Testis (tissue), 3 donors: ENCODE measurements around the gene ARHGEF10L. TPM values are rescaled to one million over a fixed set of nuclear protein-coding genes. Genes with fewer than 3 reads are reported as not detected.

ENCODE experiments used
- DNase-seq: peaks from one replicate; pipeline ENCODE4 v3.0.0-alpha.2; 2019
- H3K27ac ChIP-seq, 2 donors: fragments of 200-600 bp; sonication (generic); one replicate each; pipeline ENCODE4 v1.5.1; 2019
- H3K27me3 ChIP-seq: fragments of 200-600 bp; sonication (generic); one replicate; pipeline ENCODE4 v1.5.1; 2019
- H3K36me3 ChIP-seq: fragments of 200-600 bp; sonication (generic); one replicate; pipeline ENCODE4 v1.5.1; 2017; ENCODE audit warnings: low read depth; ENCODE audit errors: missing control alignments
- H3K4me1 ChIP-seq: fragments of 200-600 bp; sonication (generic); one replicate; pipeline ENCODE4 v1.5.1; 2019
- H3K4me3 ChIP-seq, 2 donors: fragments of 200-600 bp; sonication (generic); one replicate each; pipeline ENCODE4 v1.5.1; 2017 to 2019
- H3K9me3 ChIP-seq: fragments of 200-600 bp; sonication (generic); one replicate; pipeline ENCODE4 v1.5.1; 2017
- POLR2A ChIP-seq: fragments of 450-650 bp; IDR thresholded peaks from one replicate; pipeline ENCODE4 v1.6.1; 2017; ENCODE audit warnings: antibody characterized with exemption, mild to moderate bottlenecking, moderate library complexity
- WGBS, 2 donors: methylation state at CpG; one replicate each; pipeline ENCODE4 v1.1.5; 2018; 5-methylcytosine and 5-hydroxymethylcytosine counted together
- intact Hi-C: fragments of 100-400 bp; cut with DNase I; formaldehyde crosslinking; loops from one replicate; pipeline ENCODE4 v1.15.1; 2023; ENCODE audit warnings: low total_unique reads
- polyA plus RNA-seq: library from polyadenylated mRNA; stranded (reverse); fragments of 350-450 nt; fragmentation: Illumina TruSeq; extraction: RNeasy Lipid Tissue Mini Kit (QIAGEN cat#74804); gene quantifications from one replicate; pipeline ENCODE4 v1.2.3, GENCODE V29; 2014; ENCODE audit warnings: low read depth, low replicate concordance; ENCODE audit not compliant: insufficient read depth
- total RNA-seq, 2 donors: library from RNA; depleted of rRNA; stranded (reverse); fragments of >200 nt; gene quantifications; one replicate each; pipeline ENCODE4 v1.2.3, GENCODE V29; 2016
- TF ChIP-seq, protein P1 (sequence below), 3 experiments: fragments of 450-650 bp in 2 of 3; fragments of 200-600 bp in 1 of 3; sonication (generic) in 1 of 3; IDR thresholded peaks; one replicate each; pipeline ENCODE4 v1.5.1; 2016 to 2019; ENCODE audit warnings: antibody characterized with exemption in 3 of 3, mild to moderate bottlenecking in 2 of 3, moderate library complexity in 1 of 3

Gene ARHGEF10L
- total and polyA plus RNA-seq, 3 donors from 2014 or later, result 13.5 to 20.3 (median 18.4) TPM

DNA sequence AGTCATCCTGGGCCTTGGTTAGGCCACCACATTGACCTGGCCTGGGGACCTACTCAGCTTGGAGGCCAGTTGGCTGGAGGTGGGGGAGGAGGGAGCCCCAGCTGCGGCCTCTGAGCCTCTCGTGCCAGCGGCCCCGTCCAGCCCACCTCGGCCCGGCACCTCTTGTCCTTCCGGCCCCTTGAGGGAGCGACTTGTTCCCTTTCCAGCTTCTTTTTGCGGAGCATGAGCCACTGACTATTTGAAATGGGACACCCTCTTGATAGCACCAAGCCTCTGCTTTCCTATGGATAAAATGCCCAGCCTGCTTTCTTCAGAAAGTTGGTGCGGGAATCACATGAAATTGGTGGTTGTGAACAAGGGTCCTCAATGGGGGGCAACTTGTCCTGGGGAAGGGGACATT is 24.7 kb upstream of the ARHGEF10L start:
- no peak for DNase-seq
- TF ChIP-seq POLR2A, result no peak
- TF ChIP-seq, protein P1, sequence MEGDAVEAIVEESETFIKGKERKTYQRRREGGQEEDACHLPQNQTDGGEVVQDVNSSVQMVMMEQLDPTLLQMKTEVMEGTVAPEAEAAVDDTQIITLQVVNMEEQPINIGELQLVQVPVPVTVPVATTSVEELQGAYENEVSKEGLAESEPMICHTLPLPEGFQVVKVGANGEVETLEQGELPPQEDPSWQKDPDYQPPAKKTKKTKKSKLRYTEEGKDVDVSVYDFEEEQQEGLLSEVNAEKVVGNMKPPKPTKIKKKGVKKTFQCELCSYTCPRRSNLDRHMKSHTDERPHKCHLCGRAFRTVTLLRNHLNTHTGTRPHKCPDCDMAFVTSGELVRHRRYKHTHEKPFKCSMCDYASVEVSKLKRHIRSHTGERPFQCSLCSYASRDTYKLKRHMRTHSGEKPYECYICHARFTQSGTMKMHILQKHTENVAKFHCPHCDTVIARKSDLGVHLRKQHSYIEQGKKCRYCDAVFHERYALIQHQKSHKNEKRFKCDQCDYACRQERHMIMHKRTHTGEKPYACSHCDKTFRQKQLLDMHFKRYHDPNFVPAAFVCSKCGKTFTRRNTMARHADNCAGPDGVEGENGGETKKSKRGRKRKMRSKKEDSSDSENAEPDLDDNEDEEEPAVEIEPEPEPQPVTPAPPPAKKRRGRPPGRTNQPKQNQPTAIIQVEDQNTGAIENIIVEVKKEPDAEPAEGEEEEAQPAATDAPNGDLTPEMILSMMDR (IDR thresholded peaks at IDR 0.05), result no peak
- H3K9me3 ChIP-seq, result no peaks in the 10 kb centered on the region
- no peaks in the 10 kb centered on the region for H3K36me3 ChIP-seq
- intact Hi-C loops, result no loop called here
- no peak overlapping the region for H3K27ac ChIP-seq
- WGBS, 2 donors, result 84% methylated on average over 10 of the region's 10 CpGs; no CpG with 5 or more reads in 1 of the 2 donors
- no peak overlapping the region for H3K4me3 ChIP-seq
- H3K27me3 ChIP-seq, result no peaks in the 10 kb centered on the region
- peaks cover 5% of the 10 kb centered on the region for H3K4me1 ChIP-seq

DNA sequence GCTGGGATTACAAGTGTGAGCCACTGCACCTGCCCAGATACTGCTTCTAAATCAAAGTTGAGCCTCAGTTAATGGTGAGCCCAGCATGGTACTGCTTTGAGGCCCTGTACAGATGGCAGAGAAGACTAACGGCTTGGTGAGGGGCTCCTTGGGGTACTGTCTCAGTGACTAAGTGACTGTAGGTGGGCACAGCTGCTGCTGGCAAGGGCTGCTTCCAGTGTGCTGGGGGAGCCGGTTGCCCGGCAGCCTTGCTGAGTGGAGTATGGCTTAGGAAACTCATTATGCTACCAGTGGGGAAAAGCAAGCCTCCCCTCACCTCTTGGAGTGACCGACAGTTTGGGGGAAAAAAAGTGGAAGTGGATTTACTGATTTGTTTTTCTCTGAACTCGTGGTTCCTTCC is 23.6 kb upstream of the ARHGEF10L start:
- no peak for DNase-seq
- intact Hi-C loops, result no loop called here
- H3K27me3 ChIP-seq, result no peaks in the 10 kb centered on the region
- H3K9me3 ChIP-seq, result no peaks in the 10 kb centered on the region
- H3K36me3 ChIP-seq, result no peaks in the 10 kb centered on the region
- WGBS, 2 donors, result 68 to 77% methylated on average over 5 of the region's 5 CpGs
- no peak overlapping the region for H3K4me3 ChIP-seq
- TF ChIP-seq, protein P1 (IDR thresholded peaks at IDR 0.05), result no peak
- no peak for TF ChIP-seq POLR2A
- H3K27ac ChIP-seq, result no peak overlapping the region
- H3K4me1 ChIP-seq, result peaks cover 5% of the 10 kb centered on the region

DNA sequence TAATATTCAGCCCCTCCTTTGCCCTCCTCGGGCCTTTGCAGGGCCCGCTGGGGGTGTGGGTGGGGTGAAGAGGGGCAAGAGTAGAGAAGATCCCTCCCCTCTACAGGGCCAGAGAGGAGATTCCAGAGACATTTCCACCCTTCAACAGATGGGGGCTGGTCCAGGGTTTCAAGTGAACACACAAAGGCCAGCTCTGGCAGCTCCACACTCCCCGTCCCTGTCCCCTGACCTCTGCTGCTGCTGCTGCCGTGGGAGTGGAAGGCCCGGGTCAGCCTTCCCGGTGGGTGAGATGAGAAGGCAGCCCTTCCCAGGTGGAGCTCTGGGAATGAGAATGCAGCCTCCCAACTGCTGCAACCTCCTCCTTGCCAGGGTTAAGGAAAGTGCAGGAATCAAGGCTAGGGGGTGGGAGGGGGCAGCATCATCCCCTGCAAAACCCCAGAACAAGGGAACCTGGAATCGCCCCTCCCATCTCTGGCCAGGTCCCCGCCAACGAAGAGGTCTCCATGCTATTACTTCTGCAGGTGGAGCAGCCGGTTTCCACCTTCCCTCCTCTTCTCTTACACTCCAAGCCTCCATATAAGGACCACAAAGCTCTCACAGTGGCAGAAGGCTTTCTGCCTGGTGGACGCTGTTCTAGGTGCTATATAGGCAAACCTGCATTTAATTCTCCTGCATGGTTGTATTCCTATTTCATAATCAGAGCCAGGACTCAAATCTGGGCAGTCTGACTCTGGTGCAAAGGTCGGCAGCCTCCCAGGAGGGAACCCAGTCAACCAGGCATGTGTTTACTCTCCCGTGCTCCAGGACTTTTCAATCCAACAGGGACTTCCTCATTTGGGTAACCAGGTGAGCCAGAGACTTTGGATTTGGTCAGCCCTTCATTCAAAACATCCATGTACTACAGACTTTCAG is 22.9 kb upstream of the ARHGEF10L start:
- TF ChIP-seq, protein P1 (IDR thresholded peaks at IDR 0.05), result no peak
- TF ChIP-seq POLR2A, result no peak
- H3K4me3 ChIP-seq, result no peak overlapping the region
- intact Hi-C loops, result no loop called here
- 59 to 62% methylated on average over 9 to 13 of the region's 13 CpGs for WGBS, 2 donors
- H3K9me3 ChIP-seq, result no peaks in the 10 kb centered on the region
- peaks cover 5% of the 10 kb centered on the region for H3K4me1 ChIP-seq
- DNase-seq, result no peak
- no peak overlapping the region for H3K27ac ChIP-seq
- H3K27me3 ChIP-seq, result no peaks in the 10 kb centered on the region
- no peaks in the 10 kb centered on the region for H3K36me3 ChIP-seq

DNA sequence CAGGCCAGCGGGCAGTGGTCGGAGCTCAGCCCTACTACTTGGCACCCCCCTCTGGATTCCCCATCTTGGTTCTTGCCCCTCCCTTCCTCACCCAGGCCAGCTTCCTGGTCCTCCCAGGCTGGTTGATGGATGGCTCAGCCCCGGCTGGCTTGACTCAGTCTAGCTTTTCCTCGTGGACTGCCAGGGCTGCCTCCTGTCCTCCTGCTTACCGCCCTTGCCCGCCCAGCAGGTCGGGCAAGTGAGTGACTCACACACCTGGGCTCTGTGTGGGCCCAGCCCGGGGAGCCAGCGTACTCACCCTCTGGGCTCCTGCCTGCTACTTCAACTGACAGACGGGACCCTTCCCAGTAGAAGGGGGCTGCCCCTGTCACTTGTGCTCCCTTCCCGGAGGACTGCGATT is 19.5 kb upstream of the ARHGEF10L start:
- Histone ChIP-seq H3K36me3 (no peaks in the 10 kb centered on the region), H3K9me3 (no peaks in the 10 kb centered on the region), H3K4me1 (peaks cover 5% of the 10 kb centered on the region), H3K27ac (no peak overlapping the region), H3K4me3 (no peak overlapping the region), H3K27me3 (no peaks in the 10 kb centered on the region)
- 90 to 95% methylated on average over 10 to 12 of the region's 12 CpGs for WGBS, 2 donors
- intact Hi-C loops, result no loop called here
- TF ChIP-seq, protein P1 (IDR thresholded peaks at IDR 0.05), result no peak
- no peak for TF ChIP-seq POLR2A
- no peak for DNase-seq
